Right lobe of liver (tissue), 6 donors: ENCODE data around the gene CD300E. TPM values are rescaled to one million over a fixed set of nuclear protein-coding genes. Genes with fewer than 3 reads are reported as not detected.
A peak's percentile ranks its signal among the peaks of the same experiment; 100 is the strongest.

Experiments
- ATAC-seq, 4 donors: fragments of 200-7000 bp; cut with Tn5 transposase; one replicate each; pipeline ENCODE4 v1.9.1; 2020; ENCODE audit warnings: mild to moderate bottlenecking in 4 of 4, moderate library complexity in 4 of 4
- DNase-seq, 3 donors: peaks; one replicate each; pipeline ENCODE4 v3.0.0-alpha.2; 2020
- H3K27ac ChIP-seq, 3 donors: fragments of 200-600 bp; one replicate each; pipeline ENCODE4 v1.8.0; 2022
- H3K27me3 ChIP-seq, 2 donors: fragments of 200-600 bp; one replicate each; pipeline ENCODE4 v1.8.0; 2022
- H3K36me3 ChIP-seq, 4 donors: fragments of 200-600 bp; sonication (generic) in 1 of 4; one replicate each; pipeline versions ENCODE4 v1.5.1 to v1.8.0; 2017 to 2022; ENCODE audit warnings: control low read depth in 1 of 4
- H3K4me1 ChIP-seq, 4 donors: fragments of 200-600 bp; sonication (generic) in 1 of 4; one replicate each; pipeline versions ENCODE4 v1.5.1 to v1.8.0; 2017 to 2022; ENCODE audit warnings: control low read depth in 1 of 4
- H3K4me3 ChIP-seq, 3 donors: fragments of 200-600 bp; one replicate each; pipeline ENCODE4 v1.8.0; 2022
- H3K9me3 ChIP-seq, 4 donors: fragments of 200-600 bp; sonication (generic) in 1 of 4; one replicate each; pipeline versions ENCODE4 v1.5.1 to v1.8.0; 2017 to 2022; ENCODE audit warnings: control low read depth in 1 of 4
- POLR2A ChIP-seq: fragments of 450-650 bp; IDR thresholded peaks from one replicate; pipeline ENCODE4 v1.6.1; 2017; ENCODE audit warnings: antibody characterized with exemption, mild to moderate bottlenecking
- WGBS: methylation state at CpG from one replicate; pipeline ENCODE4 v1.1.6; 2018; ENCODE audit warnings: low coverage, low lambda C conversion rate; ENCODE audit not compliant: insufficient coverage; ENCODE audit errors: missing lambda C conversion rate; 5-methylcytosine and 5-hydroxymethylcytosine counted together
- intact Hi-C, 2 donors: fragments of 100-400 bp; cut with DNase I; formaldehyde crosslinking; loops; one replicate each; pipeline versions ENCODE4 v1.11.2 to v1.14.1; 2022
- long read RNA-seq: library from polyadenylated mRNA; unstranded; transcript quantifications from one replicate; pipeline ENCODE4 v2.0.0, GENCODE V29; 2019
- total RNA-seq, 6 experiments: library from RNA; depleted of rRNA in 2 of 6; stranded (reverse); fragments of >200 nt in 2 of 6; fragmentation: NEBNext Ultra II Directional in 3 of 6; extraction: Animal tissue kit (Norgen Biotek cat#: 25700) in 3 of 6; gene quantifications; one replicate each; pipeline versions ENCODE4 v1.1.0 to v1.2.4, GENCODE V29; 2016 to 2023
- TF ChIP-seq, protein P1 (sequence below), 4 donors: fragments of 200-600 bp in 3 of 4; fragments of 450-650 bp in 1 of 4; IDR thresholded peaks; one replicate each; pipeline versions ENCODE4 v1.5.1 to v1.8.0; 2016 to 2022; ENCODE audit warnings: antibody characterized with exemption in 4 of 4, mild to moderate bottlenecking in 2 of 4
- donor health status: DM: no; HTN: yes; CAD: no.
- donor health status: DM: no; HTN: no; CAD: no.
- donor health status: DM: no; HTN: no; CAD: no.
- donor health status: DM: no; HTN: yes; CAD: no.
- donor health status: DM: no; HTN: yes; CAD: no.

The CD300E gene, protein sequence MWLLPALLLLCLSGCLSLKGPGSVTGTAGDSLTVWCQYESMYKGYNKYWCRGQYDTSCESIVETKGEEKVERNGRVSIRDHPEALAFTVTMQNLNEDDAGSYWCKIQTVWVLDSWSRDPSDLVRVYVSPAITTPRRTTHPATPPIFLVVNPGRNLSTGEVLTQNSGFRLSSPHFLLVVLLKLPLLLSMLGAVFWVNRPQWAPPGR
- under 1 TPM; 0.07 to 0.91 (median 0.34) TPM for total RNA-seq
- long read RNA-seq: 0 reads

DNA sequence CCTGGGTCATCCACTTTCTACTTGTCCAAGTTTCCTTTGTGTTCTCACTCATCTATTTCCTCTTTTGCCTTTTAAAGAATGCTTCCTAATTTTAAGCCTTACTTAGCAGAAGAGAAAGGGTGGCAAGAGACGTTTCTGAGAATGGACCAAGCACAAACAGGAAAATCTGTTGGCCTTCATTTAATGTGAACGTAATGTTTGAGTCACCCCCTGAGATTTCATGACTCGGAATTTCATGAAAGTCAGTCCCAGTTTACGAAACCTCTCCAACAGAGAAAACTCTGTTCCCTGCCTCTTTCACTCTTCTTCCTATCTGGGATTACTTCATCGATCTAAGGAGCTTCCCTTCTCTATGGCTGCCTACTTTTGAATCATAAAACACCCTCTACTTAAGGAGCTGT is at the start of gene CD300E:
Gene CD300E, minus strand, starts transcription at position 46 of the 401 bp plus-strand sequence. CDS start 117 bp downstream, outside the sequence.
- intact Hi-C loops: no loop called here
- no peak within 1 kb of the TSS for H3K4me3 ChIP-seq
- no peaks in the 10 kb centered on the region for H3K27me3 ChIP-seq
- no peaks in the 10 kb centered on the region for H3K36me3 ChIP-seq
- 32% methylated on average over 5 of the region's 5 CpGs for WGBS
- H3K9me3 ChIP-seq: no peaks in the 10 kb centered on the region
- TF ChIP-seq, protein P1, sequence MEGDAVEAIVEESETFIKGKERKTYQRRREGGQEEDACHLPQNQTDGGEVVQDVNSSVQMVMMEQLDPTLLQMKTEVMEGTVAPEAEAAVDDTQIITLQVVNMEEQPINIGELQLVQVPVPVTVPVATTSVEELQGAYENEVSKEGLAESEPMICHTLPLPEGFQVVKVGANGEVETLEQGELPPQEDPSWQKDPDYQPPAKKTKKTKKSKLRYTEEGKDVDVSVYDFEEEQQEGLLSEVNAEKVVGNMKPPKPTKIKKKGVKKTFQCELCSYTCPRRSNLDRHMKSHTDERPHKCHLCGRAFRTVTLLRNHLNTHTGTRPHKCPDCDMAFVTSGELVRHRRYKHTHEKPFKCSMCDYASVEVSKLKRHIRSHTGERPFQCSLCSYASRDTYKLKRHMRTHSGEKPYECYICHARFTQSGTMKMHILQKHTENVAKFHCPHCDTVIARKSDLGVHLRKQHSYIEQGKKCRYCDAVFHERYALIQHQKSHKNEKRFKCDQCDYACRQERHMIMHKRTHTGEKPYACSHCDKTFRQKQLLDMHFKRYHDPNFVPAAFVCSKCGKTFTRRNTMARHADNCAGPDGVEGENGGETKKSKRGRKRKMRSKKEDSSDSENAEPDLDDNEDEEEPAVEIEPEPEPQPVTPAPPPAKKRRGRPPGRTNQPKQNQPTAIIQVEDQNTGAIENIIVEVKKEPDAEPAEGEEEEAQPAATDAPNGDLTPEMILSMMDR (IDR thresholded peaks at IDR 0.05): no peak
- no peak for TF ChIP-seq POLR2A
- ATAC-seq: peak in 2 of 4 donors; percentile 33 to 41
- no peak for DNase-seq
- peak within 1 kb of the TSS in 1 of 3 donors; percentile 22 for H3K27ac ChIP-seq
- H3K4me1 ChIP-seq: no peaks in the 10 kb centered on the region

DNA sequence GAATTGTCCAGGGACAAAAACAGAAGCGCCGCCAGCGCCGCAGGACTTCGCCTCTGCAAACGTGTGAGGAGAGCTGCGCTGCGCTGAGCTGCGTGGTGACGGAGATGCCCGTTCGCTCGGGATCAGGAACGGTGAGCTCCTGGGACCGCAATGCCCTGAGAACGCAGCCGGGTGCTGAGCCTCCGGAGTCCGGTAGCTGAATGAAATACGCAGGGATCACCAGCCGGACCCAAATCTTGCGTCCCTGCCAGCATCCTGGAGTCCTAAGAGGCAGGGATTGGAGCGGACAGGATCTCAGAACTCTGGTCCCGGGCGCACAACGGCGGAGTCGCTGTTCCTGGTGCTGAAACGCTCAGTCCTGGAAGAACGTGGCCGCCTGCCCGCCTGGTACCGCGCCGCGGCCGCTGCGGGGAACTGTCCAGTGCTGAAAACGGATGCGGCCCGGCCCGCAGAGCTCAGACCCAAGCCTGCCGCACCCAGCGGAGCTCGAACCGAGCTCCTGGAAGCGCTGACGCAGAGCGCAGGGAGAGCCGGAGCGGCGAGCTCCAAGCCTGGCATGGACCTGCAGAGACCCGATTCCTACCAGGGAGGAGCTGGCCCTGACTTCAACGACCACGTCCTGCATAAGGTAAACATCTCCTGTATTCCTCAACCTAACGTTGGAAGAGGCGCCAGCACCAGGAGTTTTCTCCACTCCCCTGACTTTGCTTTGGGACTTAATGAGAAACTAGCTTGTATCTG is 47.7 kb upstream of the CD300E start:
- ATAC-seq: peak; percentile 74 to 97 (median 86)
- H3K27ac ChIP-seq: no peak overlapping the region
- peaks cover 0 to 3% (median 0%) of the 10 kb centered on the region in 4 donors for H3K9me3 ChIP-seq
- intact Hi-C loops: no loop called here
- H3K4me3 ChIP-seq: no peak overlapping the region
- no peak for TF ChIP-seq POLR2A
- TF ChIP-seq, protein P1 (IDR thresholded peaks at IDR 0.05): no peak
- H3K4me1 ChIP-seq: no peaks in the 10 kb centered on the region
- no peaks in the 10 kb centered on the region for H3K36me3 ChIP-seq
- 16% methylated on average over 16 of the region's 57 CpGs for WGBS
- H3K27me3 ChIP-seq: no peaks in the 10 kb centered on the region
- DNase-seq: peak; percentile 66 to 82 (median 69)

DNA sequence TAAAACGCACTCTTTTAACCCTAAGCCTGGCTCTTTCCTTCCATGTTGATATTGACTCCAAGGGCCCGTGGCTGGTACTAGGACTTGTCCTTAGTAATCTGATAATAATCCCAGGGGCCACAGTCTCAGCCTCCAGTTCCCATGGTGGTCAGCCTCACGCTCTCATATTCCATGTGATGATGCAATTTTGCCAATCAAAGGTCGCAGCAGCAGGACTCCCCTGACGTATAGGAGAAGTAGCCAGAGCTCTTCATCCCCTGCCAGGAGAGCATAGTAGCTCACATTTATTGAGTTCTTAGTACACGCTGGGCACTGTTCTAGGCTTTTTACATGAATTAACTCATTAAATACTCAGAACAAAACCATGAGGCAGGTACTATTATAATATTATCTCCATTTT is 46.8 kb upstream of the CD300E start:
- 42% methylated on average over 5 of the region's 6 CpGs for WGBS
- TF ChIP-seq, protein P1 (IDR thresholded peaks at IDR 0.05): no peak
- TF ChIP-seq POLR2A: no peak
- DNase-seq: no peak
- Histone ChIP-seq H3K4me3 (no peak overlapping the region), H3K36me3 (no peaks in the 10 kb centered on the region), H3K9me3 (peaks cover 0 to 3% (median 0%) of the 10 kb centered on the region in 4 donors), H3K27ac (no peak overlapping the region), H3K4me1 (no peaks in the 10 kb centered on the region), H3K27me3 (no peaks in the 10 kb centered on the region)
- intact Hi-C loops: no loop called here
- ATAC-seq: no peak

DNA sequence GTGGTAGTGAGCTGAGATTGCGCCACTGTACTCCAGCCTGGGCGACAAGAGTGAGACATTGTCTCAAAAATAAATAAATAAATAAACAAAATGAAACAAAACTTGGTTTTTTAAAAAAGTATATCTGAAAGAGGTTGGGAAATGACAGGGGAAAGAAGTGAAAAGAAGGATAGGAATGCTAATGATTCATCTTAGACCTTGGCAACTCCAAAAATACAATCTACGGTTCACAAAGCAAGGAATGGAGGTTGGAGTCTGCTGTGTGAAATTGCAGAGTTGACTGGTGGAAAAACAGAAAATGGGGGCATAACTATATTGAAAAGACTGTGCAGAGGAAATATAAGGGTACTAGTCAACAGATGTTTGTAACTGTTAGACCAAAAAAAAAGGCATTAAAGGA is 40.0 kb upstream of the CD300E start:
- ATAC-seq (no peak), DNase-seq (no peak)
- intact Hi-C loops: no loop called here
- Histone ChIP-seq H3K4me1 (no peaks in the 10 kb centered on the region), H3K36me3 (no peaks in the 10 kb centered on the region), H3K27me3 (no peaks in the 10 kb centered on the region), H3K9me3 (no peaks in the 10 kb centered on the region), H3K27ac (no peak overlapping the region), H3K4me3 (no peak overlapping the region)
- 78% methylated on average over 3 of the region's 3 CpGs for WGBS
- TF ChIP-seq, protein P1 (IDR thresholded peaks at IDR 0.05): no peak
- no peak for TF ChIP-seq POLR2A
